A549 (cell line): Measurements from ENCODE around the gene ZNF597. TPM values are rescaled to one million over a fixed set of nuclear protein-coding genes. Genes with fewer than 3 reads are reported as not detected.

Source experiments
- ATAC-seq, 2 experiments: fragments of 200-7000 bp in 1 of 2; fragments of >200 bp in 1 of 2; cut with Nextera tagmentation in 1 of 2; cut with Tn5 transposase in 1 of 2; 3 replicates each; pipeline versions ENCODE4 v1.8.0 to v1.9.1; 2018 to 2020; ENCODE audit warnings: mild to moderate bottlenecking in 1 of 2, moderate library complexity in 1 of 2
- CTCF ChIA-PET: fragments of 300-600 bp; sonication (Branson Sonifier 250); formaldehyde crosslinking; extraction: SDS; loops from one replicate; lab custom pipeline; 2021; ENCODE audit warnings: antibody characterized with exemption, inconsistent platforms; lab: Yijun Ruan, JAX
- POLR2A ChIA-PET: fragments of 350-600 bp; formaldehyde crosslinking; extraction: SDS; loops from one replicate; lab custom pipeline; 2021; ENCODE audit warnings: antibody characterized with exemption, inconsistent platforms; lab: Yijun Ruan, JAX
- DNase-seq, 2 experiments: peaks; one replicate each; pipeline versions ENCODE4 v3.0.0 to v3.0.0-alpha.2; 2011 to 2016; ENCODE audit warnings: low read depth in 1 of 2, low spot score in 1 of 2
- FAIRE-seq: peaks from 2 replicates; lab custom pipeline; 2011; peaks lifted over from hg19 to GRCh38; lab: Jason Lieb, UNC
- H3K27ac ChIP-seq, 2 experiments: fragments of >200 bp; sonication (Bioruptor Twin); formaldehyde crosslinking; 3 replicates each; pipeline ENCODE4 v1.5.1; 2016 to 2017
- H3K4me1 ChIP-seq: fragments of >200 bp; sonication (Bioruptor Twin); formaldehyde crosslinking; 3 replicates; pipeline ENCODE4 v1.6.1; 2016
- H3K4me2 ChIP-seq: fragments of >200 bp; sonication (Bioruptor Twin); formaldehyde crosslinking; 3 replicates; pipeline ENCODE4 v1.6.1; 2016
- H3K4me3 ChIP-seq: fragments of >200 bp; sonication (Bioruptor Twin); formaldehyde crosslinking; 3 replicates; pipeline ENCODE4 v1.5.1; 2016
- H3K9me3 ChIP-seq: fragments of >200 bp; sonication (Bioruptor Twin); formaldehyde crosslinking; 3 replicates; pipeline ENCODE4 v1.6.1; 2016
- CBX8 ChIP-seq: fragments of 200-600 bp; sonication (generic); IDR thresholded peaks from 2 replicates; pipeline ENCODE4 v1.6.1; 2016
- CHD2 ChIP-seq: fragments of 150-350 bp; IDR thresholded peaks from 2 replicates; pipeline ENCODE4 v1.6.1; 2014; ENCODE audit warnings: low read length; ENCODE audit not compliant: partially characterized antibody
- ESRRA ChIP-seq: fragments of 150-350 bp; IDR thresholded peaks from 2 replicates; pipeline ENCODE4 v1.6.1; 2014; ENCODE audit warnings: mild to moderate bottlenecking, low read length, borderline replicate concordance
- FOSL2 ChIP-seq, 2 experiments: fragments of 450-650 bp in 1 of 2; fragments of >200 bp in 1 of 2; sonication (Bioruptor Twin) in 1 of 2; formaldehyde crosslinking; IDR thresholded peaks; 2 replicates each; pipeline versions ENCODE4 v1.5.0 to v1.6.1; 2016 to 2020; ENCODE audit warnings: mild to moderate bottlenecking in 1 of 2, moderate library complexity in 1 of 2
- GATA3 ChIP-seq: IDR thresholded peaks from 2 replicates; pipeline ENCODE4 v1.6.1; 2012; ENCODE audit warnings: borderline replicate concordance
- HEYL ChIP-seq: fragments of 250-450 bp; sonication (Bioruptor Pico); IDR thresholded peaks from 2 replicates; pipeline ENCODE4 v1.8.0; 2021; ENCODE audit warnings: mild to moderate bottlenecking, moderate library complexity
- JUN ChIP-seq, 2 experiments: fragments of >200 bp; sonication (Bioruptor Twin); formaldehyde crosslinking; IDR thresholded peaks; 2 replicates in 1 of 2; 3 replicates in 1 of 2; pipeline ENCODE4 v1.6.1; 2016 to 2017
- JUNB ChIP-seq: fragments of >200 bp; sonication (Bioruptor Twin); formaldehyde crosslinking; IDR thresholded peaks from 2 replicates; pipeline ENCODE4 v1.6.1; 2016
- KDM1A ChIP-seq: fragments of 200-600 bp; sonication (generic); IDR thresholded peaks from 2 replicates; pipeline ENCODE4 v1.6.1; 2016; ENCODE audit warnings: low read depth, mild to moderate bottlenecking
- MAZ ChIP-seq: fragments of 150-350 bp; IDR thresholded peaks from 2 replicates; pipeline ENCODE4 v1.6.1; 2014; ENCODE audit warnings: antibody characterized with exemption, low read depth, low read length, borderline replicate concordance
- NFE2L2 ChIP-seq: fragments of 150-350 bp; conservative IDR thresholded peaks from 2 replicates; pipeline ENCODE4 v1.6.1; 2014; ENCODE audit warnings: low read length
- POLR2AphosphoS2 ChIP-seq: conservative IDR thresholded peaks from 2 replicates; pipeline ENCODE4 v1.6.1; 2012; ENCODE audit warnings: low read length, improper control_type of control experiment, inconsistent platforms
- RAD21 ChIP-seq, 2 experiments: fragments of >200 bp in 1 of 2; sonication (Bioruptor Twin) in 1 of 2; formaldehyde crosslinking in 1 of 2; IDR thresholded peaks in 1 of 2; conservative IDR thresholded peaks in 1 of 2; 2 replicates in 1 of 2; 3 replicates in 1 of 2; pipeline ENCODE4 v1.6.1; 2012 to 2018; ENCODE audit warnings: inconsistent platforms in 1 of 2
- RARB ChIP-seq: fragments of 250-450 bp; sonication (Bioruptor Pico); IDR thresholded peaks from 2 replicates; pipeline ENCODE4 v1.8.0; 2021; ENCODE audit warnings: mild to moderate bottlenecking, moderate library complexity
- RCOR1 ChIP-seq: fragments of 150-350 bp; IDR thresholded peaks from 2 replicates; pipeline ENCODE4 v1.6.1; 2014; ENCODE audit warnings: antibody characterized with exemption, low read length, low read depth
- TFCP2L1 ChIP-seq: fragments of 250-450 bp; sonication (Bioruptor Pico); IDR thresholded peaks from 2 replicates; pipeline ENCODE4 v1.5.0; 2021; ENCODE audit warnings: mild to moderate bottlenecking
- ZFP36 ChIP-seq: fragments of 450-650 bp; IDR thresholded peaks from 2 replicates; pipeline ENCODE4 v1.6.1; 2014; ENCODE audit warnings: borderline replicate concordance; ENCODE audit not compliant: partially characterized antibody
- ZNF302 ChIP-seq: fragments of 250-450 bp; sonication (Bioruptor Pico); IDR thresholded peaks from 2 replicates; pipeline ENCODE4 v1.9.0; 2021; ENCODE audit warnings: inconsistent platforms, mild to moderate bottlenecking, moderate library complexity
- ZSCAN20 ChIP-seq: fragments of 250-450 bp; sonication (Bioruptor Pico); IDR thresholded peaks from 2 replicates; pipeline ENCODE4 v1.8.0; 2022; ENCODE audit warnings: mild to moderate bottlenecking, moderate library complexity
- WGBS: methylation state at CpG from one replicate; pipeline ENCODE4 v1.1.6; 2017; ENCODE audit errors: missing lambda C conversion rate; 5-methylcytosine and 5-hydroxymethylcytosine counted together
- polyA plus RNA-seq, 4 experiments: library from polyadenylated mRNA; depleted of rRNA in 3 of 4; stranded (reverse); fragments of >200 nt; fragmentation: RNase III in 1 of 4; extraction: RNeasy Plus Mini Kit Qiagen cat#74134 plus additional on column Dnase treatment in 1 of 4; gene quantifications; 2 replicates in 3 of 4; 3 replicates in 1 of 4; pipeline ENCODE4 v1.2.3, GENCODE V29; 2011 to 2017
- TF ChIP-seq, protein P1 (sequence below): fragments of 450-650 bp; IDR thresholded peaks from 2 replicates; pipeline ENCODE4 v1.6.1; 2014; ENCODE audit warnings: antibody characterized with exemption

ZNF597 gene
- polyA plus RNA-seq, 2 of the 4 experiments (the other 2 are of a cell fraction) = 1.1 to 1.9 TPM

DNA sequence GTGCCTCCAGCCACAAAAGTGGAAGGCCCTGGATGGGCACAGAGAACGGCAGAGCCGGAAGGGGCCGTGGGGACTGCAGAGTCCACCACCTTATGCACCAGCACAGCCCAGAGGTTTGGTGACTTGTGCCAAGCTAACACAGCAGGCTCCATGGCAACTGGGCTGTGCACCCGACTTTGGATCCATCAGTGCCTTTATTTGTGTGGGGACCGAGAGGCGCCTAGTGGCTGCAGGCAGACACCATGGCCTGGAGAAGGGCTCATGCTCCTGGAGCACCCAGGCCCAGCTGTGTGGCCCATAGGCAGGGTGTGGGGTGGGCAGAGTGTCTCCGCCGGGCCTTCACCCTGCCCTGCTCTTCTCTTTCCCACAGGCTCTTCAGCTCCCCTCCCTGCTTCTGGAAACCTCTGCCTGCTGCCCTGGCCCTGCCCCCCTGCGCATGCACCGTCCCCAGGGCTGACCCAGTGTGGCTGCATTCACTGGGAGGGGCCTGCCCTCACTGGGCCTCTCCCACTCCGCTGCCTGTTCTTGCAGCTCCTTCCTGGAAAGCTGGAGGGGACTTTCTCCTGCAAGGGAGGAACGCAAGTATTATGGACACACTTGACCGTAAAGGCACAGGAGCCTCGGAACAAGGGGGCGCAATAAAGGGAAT lies 41.9 kb upstream of the ZNF597 start:
- no peak overlapping the region for H3K27ac ChIP-seq
- TF ChIP-seq NFE2L2 (no peak), CHD2 (no peak), HEYL (no peak), ESRRA (no peak), ZNF302 (CRISPR knock-in tag) (no peak), JUN (IDR thresholded peaks at IDR 0.05) (no peak), CBX8 (no peak), MAZ (no peak), RAD21 (conservative IDR thresholded peaks at IDR 0.05 in 1 of 2, IDR thresholded peaks at IDR 0.05 in 1 of 2) (no peak), RARB (no peak)
- TF ChIP-seq, protein P1, sequence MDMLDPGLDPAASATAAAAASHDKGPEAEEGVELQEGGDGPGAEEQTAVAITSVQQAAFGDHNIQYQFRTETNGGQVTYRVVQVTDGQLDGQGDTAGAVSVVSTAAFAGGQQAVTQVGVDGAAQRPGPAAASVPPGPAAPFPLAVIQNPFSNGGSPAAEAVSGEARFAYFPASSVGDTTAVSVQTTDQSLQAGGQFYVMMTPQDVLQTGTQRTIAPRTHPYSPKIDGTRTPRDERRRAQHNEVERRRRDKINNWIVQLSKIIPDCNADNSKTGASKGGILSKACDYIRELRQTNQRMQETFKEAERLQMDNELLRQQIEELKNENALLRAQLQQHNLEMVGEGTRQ = no peak
- ChIA-PET CTCF (interaction anchor here (0.8 to 1.2 kb wide), 2 partner anchors 15 to 114 kb away, joined by 3 to 4 read pairs; partner anchors contain the start of gene CLUAP1), POLR2A (no interaction called here)
- 85% methylated on average over 15 of the region's 15 CpGs for WGBS
- no peak overlapping the region for H3K4me2 ChIP-seq
- H3K4me1 ChIP-seq = no peaks in the 10 kb centered on the region
- ATAC-seq (no peak), DNase-seq (no peak), FAIRE-seq (no peak)
- H3K9me3 ChIP-seq = no peaks in the 10 kb centered on the region
- H3K4me3 ChIP-seq = no peak overlapping the region

DNA sequence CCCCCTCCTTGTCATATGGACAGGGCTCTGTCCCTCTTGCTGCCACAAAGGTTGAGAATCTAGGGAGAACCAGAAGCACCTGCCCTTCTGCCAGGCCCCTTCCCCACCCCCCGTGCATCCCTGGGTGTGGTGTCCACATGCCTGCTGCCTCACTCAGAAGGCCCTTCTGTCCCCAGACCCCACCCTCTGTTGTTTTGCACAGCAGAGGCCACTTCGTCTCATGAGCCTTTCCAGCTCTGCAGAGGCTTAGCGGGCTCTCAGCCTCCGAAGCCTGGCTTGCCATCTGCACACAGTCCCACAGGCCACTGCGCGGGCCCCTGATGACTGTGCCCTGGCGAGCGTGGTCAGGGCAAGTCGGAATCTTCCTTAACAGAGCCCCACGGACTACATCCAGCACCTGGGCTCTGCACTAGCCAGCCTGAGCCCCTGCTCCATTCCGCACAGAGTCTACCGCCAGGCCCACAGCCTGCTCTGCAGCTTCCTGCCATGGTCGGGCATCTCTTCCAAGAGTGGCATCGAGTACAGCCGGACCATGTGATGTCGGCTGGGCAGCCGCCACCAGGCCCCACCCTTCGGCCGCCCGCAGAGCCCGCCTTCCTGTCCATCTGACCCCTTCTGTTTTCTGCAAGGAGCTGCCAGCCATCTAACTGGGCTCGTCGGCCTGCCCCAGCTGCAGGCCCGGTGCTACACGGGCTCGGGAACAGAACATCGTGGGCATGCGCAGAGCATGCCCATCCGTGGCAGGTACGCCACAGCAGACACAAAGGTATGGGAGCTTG lies 41.2 kb upstream of the ZNF597 start:
- ChIA-PET POLR2A (no interaction called here), CTCF (interaction anchor here (1.2 to 1.5 kb wide), 2 partner anchors 16 kb away, joined by 4 to 5 read pairs; partner anchors contain the start of gene CLUAP1)
- Histone ChIP-seq H3K27ac (no peak overlapping the region), H3K4me1 (no peaks in the 10 kb centered on the region), H3K4me2 (no peak overlapping the region), H3K4me3 (no peak overlapping the region), H3K9me3 (no peaks in the 10 kb centered on the region)
- no peak for DNase-seq
- TF ChIP-seq CBX8 = no peak
- TF ChIP-seq KDM1A = no peak
- TF ChIP-seq ZSCAN20 = no peak
- 88% methylated on average over 26 of the region's 30 CpGs for WGBS
- FAIRE-seq = no peak
- ATAC-seq = no peak

DNA sequence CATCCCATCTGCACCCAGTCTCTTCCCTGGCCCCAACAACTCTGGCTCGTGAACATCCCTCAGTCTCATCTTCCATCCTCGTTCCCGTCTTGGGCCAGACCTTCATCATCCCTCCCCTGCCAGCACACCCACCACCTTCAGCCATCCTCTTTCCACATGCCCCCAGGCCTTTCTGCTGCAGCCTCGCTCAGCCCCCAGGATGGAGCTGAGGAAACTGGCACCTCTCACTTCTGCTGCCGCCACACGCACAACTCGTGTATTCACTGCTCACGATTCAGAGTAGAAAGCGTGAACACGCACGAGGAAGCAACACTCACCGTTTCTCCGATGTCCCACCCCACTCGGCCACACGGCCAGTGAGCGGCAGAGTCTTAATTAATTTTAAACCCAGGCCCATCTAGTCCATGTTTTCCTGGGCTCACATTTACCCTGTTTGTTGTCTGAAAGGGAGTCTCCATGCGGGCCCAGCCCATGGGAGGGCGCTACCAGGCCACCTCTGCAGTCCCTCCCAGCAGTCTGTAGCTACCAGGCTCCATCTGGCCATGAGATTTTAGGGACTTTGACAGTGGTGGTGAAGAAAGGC lies 39.4 kb upstream of the ZNF597 start:
- CTCF ChIA-PET = interaction anchor here (1.5 kb wide), 1 partner anchor 12 kb away, joined by 3 read pairs; the partner anchor contains the start of gene C16orf90
- WGBS = 96% methylated on average over 18 of the region's 18 CpGs
- FAIRE-seq (no peak), ATAC-seq (no peak), DNase-seq (no peak)
- Histone ChIP-seq H3K4me2 (no peak overlapping the region), H3K4me1 (no peaks in the 10 kb centered on the region), H3K4me3 (no peak overlapping the region), H3K9me3 (no peaks in the 10 kb centered on the region), H3K27ac (no peak overlapping the region)
- POLR2A ChIA-PET = no interaction called here
- TF ChIP-seq TFCP2L1 = no peak
- TF ChIP-seq RAD21 (conservative IDR thresholded peaks at IDR 0.05 in 1 of 2, IDR thresholded peaks at IDR 0.05 in 1 of 2) = no peak
- no peak for TF ChIP-seq ZNF302 (CRISPR knock-in tag)
- no peak for TF ChIP-seq ZFP36
- TF ChIP-seq JUNB = no peak
- TF ChIP-seq RCOR1 = no peak
- no peak for TF ChIP-seq FOSL2 (IDR thresholded peaks at IDR 0.05)
- no peak for TF ChIP-seq FOSL2 (CRISPR knock-in tag; IDR thresholded peaks at IDR 0.05)
- no peak for TF ChIP-seq GATA3
- no peak for TF ChIP-seq POLR2AphosphoS2
